Brain microvascular endothelial cell (primary cell): Measurements from ENCODE around the gene CIAO2B.

ENCODE experiments used
- DNase-seq: peaks from one replicate; pipeline ENCODE4 v3.0.0-alpha.2; 2020
- H3K27ac ChIP-seq: fragments of 250-450 bp; sonication (Bioruptor Pico); 2 replicates; pipeline ENCODE4 v1.5.1; 2020; ENCODE audit warnings: mild to moderate bottlenecking, moderate library complexity
- H3K27me3 ChIP-seq: fragments of 250-450 bp; sonication (Bioruptor Pico); replicated peaks from 2 replicates; pipeline ENCODE4 v1.5.1; 2020; ENCODE audit warnings: mild to moderate bottlenecking
- H3K36me3 ChIP-seq: fragments of 250-450 bp; sonication (Bioruptor Pico); replicated peaks from 2 replicates; pipeline ENCODE4 v1.5.1; 2020; ENCODE audit warnings: mild to moderate bottlenecking
- H3K4me3 ChIP-seq: 2 replicates; pipeline ENCODE4 v1.5.1; 2011; ENCODE audit warnings: low read depth, mild to moderate bottlenecking, control low read depth, low read length, moderate library complexity
- in situ Hi-C: cut with HindIII; loops from 2 replicates; pipeline ENCODE4 v1.10.0; 2017; ENCODE audit warnings: low sequenced_read_pairs, low pct_ligation_motif_present
- TF ChIP-seq, protein P1 (sequence below): IDR thresholded peaks from 2 replicates; pipeline ENCODE4 v1.5.1; 2011; ENCODE audit warnings: low read depth, mild to moderate bottlenecking, moderate library complexity, low read length, control low read depth, inconsistent platforms; ENCODE audit errors: missing control alignments

Gene CIAO2B

DNA sequence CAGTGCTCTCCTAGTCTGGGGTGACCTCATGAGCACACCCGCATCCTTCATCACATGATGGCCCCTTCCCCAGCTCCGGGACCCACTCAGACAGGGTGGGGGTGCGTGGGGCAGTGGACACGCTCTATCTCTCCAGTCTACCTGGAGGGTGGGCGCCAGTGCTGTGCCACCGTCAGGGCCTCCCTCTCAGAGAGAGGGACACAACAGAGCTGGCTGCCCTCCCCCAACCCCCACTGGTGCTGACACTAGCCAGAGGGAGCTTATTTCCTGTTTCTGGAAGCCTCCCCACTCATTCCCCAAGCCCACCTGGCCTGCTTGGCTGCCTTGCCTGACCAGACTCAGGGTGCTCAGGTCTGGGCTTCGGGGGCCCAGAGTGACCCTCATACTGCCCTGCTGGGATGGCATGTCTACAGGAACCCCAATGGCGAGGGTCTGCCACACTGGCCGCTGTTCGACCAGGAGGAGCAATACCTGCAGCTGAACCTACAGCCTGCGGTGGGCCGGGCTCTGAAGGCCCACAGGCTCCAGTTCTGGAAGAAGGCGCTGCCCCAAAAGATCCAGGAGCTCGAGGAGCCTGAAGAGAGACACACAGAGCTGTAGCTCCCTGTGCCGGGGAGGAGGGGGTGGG lies 9.3 kb upstream of the CIAO2B start:
- Histone ChIP-seq H3K36me3 (peaks cover 25% of the 10 kb centered on the region), H3K27me3 (peaks cover 5% of the 10 kb centered on the region), H3K27ac (no peak overlapping the region), H3K4me3 (no peak overlapping the region)
- TF ChIP-seq, protein P1, sequence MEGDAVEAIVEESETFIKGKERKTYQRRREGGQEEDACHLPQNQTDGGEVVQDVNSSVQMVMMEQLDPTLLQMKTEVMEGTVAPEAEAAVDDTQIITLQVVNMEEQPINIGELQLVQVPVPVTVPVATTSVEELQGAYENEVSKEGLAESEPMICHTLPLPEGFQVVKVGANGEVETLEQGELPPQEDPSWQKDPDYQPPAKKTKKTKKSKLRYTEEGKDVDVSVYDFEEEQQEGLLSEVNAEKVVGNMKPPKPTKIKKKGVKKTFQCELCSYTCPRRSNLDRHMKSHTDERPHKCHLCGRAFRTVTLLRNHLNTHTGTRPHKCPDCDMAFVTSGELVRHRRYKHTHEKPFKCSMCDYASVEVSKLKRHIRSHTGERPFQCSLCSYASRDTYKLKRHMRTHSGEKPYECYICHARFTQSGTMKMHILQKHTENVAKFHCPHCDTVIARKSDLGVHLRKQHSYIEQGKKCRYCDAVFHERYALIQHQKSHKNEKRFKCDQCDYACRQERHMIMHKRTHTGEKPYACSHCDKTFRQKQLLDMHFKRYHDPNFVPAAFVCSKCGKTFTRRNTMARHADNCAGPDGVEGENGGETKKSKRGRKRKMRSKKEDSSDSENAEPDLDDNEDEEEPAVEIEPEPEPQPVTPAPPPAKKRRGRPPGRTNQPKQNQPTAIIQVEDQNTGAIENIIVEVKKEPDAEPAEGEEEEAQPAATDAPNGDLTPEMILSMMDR, result no peak
- in situ Hi-C loops, result no loop called here
- no peak for DNase-seq

DNA sequence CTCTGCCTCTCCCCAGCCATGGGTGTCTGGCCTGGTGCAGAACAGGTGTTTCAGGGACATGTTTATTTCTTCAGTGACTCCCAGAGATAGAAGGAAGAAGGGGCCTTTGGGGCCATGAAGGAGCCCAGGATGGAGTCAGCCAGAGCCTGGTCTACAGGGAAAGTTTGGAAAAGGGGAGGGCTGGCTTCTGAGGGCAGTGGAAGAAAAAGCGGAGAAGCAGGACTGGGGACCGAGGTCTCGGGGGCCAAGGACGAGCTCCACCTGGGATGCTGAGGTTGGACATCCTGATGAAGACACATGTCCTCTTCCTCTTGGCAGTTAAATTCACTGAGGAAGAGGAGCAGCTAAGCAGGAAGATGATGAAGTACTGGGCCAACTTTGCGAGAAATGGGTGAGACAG lies 8.8 kb upstream of the CIAO2B start:
- no peak overlapping the region for H3K4me3 ChIP-seq
- H3K36me3 ChIP-seq, result peaks cover 25% of the 10 kb centered on the region
- in situ Hi-C loops, result no loop called here
- no peaks in the 10 kb centered on the region for H3K27me3 ChIP-seq
- TF ChIP-seq, protein P1, result no peak
- no peak overlapping the region for H3K27ac ChIP-seq
- DNase-seq, result no peak

DNA sequence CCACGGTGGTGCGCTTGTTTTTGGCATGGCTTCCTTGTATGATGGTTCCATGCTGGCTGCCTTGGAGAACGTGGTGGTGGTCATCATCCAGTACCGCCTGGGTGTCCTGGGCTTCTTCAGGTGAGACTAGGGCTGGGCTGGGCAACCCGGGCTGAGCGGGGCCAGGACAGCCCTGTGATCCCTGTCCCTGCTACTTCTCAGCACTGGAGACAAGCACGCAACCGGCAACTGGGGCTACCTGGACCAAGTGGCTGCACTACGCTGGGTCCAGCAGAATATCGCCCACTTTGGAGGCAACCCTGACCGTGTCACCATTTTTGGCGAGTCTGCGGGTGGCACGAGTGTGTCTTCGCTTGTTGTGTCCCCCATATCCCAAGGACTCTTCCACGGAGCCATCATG lies 6.0 kb upstream of the CIAO2B start:
- in situ Hi-C loops, result no loop called here
- DNase-seq, result no peak
- no peak overlapping the region for H3K4me3 ChIP-seq
- TF ChIP-seq, protein P1, result no peak
- H3K27me3 ChIP-seq, result no peaks in the 10 kb centered on the region
- H3K27ac ChIP-seq, result no peak overlapping the region
- H3K36me3 ChIP-seq, result peaks cover 25% of the 10 kb centered on the region

DNA sequence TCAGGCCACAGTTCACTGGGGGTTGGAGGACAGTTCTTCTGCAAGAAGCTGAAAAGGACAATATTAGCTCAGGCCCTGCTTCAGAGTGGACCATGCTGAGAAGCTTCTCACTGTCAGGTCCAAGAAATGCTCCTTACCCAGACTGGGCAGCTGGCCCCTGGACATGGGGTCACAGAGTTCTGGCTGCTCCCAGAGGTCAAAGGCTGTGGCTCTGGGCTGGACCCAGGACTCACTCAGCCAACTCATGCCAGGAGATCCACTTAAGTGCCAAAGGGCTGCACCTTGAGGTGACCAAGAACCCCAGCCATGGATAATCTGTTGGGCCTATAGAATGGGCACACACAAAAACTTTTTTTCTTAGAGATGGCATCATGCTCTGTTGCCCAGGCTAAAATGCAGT lies 5.2 kb upstream of the CIAO2B start:
- Histone ChIP-seq H3K27ac (no peak overlapping the region), H3K4me3 (no peak overlapping the region), H3K36me3 (peaks cover 25% of the 10 kb centered on the region), H3K27me3 (no peaks in the 10 kb centered on the region)
- DNase-seq, result no peak
- in situ Hi-C loops, result no loop called here
- TF ChIP-seq, protein P1, result no peak

DNA sequence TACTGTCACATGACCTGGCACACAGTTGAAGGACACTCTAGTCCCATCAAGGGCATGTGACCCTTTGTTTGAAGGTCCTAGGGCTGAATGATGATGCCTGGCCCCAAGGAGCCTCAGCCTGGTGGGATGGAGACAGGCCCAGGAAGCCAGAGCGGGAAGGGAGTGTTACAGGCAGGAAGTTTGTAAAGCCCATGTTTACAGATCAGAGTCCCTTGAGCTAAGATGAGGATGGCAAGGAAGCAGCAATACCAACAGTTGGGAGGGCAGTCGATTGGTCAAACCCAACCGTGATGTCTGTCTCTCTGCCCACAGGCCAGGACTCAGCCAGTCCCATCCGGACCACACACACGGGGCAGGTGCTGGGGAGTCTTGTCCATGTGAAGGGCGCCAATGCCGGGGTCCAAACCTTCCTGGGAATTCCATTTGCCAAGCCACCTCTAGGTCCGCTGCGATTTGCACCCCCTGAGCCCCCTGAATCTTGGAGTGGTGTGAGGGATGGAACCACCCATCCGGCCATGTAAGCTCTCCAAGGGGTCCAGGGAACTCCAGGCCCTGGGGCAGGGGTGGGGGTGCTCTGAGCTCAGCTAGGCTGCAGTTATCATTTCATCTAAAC lies 3.6 kb upstream of the CIAO2B start:
- no peak for DNase-seq
- Histone ChIP-seq H3K4me3 (no peak overlapping the region), H3K36me3 (peaks cover 22% of the 10 kb centered on the region), H3K27me3 (no peaks in the 10 kb centered on the region), H3K27ac (no peak overlapping the region)
- TF ChIP-seq, protein P1, result no peak
- in situ Hi-C loops, result no loop called here

DNA sequence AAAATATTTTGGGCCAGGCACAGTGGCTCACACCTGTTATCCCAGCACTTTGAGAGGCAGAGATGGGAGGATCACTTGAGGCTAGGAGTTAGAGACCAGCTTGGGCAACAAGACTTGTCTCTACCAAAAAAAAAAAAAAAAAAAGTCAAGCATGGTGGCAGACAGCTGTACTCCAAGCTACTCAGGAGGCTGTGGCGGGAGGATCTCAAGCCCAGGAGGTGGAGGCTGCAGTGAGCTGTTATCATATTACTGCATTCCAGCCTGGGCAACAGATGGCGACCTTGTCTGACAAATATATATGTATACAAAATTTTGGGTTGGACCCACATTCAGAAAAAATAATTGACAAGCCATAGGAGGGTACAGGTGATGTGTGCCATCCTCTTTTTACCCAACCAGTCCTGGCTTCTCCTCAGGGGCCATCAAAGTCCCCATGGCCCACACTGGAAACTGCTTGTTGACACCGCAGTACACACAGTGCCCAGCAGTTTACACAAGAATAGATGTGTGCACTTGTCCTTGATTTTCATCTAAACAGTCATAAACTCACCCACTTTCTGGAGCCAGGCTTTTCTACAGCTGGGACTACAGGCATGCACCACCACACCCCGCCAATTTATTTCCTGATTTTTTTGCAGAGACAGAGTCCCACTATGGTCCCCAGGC lies 2.8 kb upstream of the CIAO2B start:
- in situ Hi-C loops, result no loop called here

More for the DNA sequence above, 2.8 kb upstream of the CIAO2B start:
- Histone ChIP-seq H3K27me3 (no peaks in the 10 kb centered on the region), H3K4me3 (no peak overlapping the region), H3K27ac (no peak overlapping the region), H3K36me3 (peaks cover 18% of the 10 kb centered on the region)
- DNase-seq, result no peak
- TF ChIP-seq, protein P1, result no peak
